NOMO-1 treated with DMSO at 0.1 percent for 48 hours (cell line): ENCODE measurements around the gene SLC22A23.
A peak's percentile ranks its signal among the peaks of the same experiment; 100 is the strongest.

Experiments
- DNase-seq: peaks from one replicate; lab custom pipeline; 2025; ENCODE audit not compliant: unreplicated experiment; lab: John Stamatoyannopoulos, UW

The SLC22A23 gene

DNA sequence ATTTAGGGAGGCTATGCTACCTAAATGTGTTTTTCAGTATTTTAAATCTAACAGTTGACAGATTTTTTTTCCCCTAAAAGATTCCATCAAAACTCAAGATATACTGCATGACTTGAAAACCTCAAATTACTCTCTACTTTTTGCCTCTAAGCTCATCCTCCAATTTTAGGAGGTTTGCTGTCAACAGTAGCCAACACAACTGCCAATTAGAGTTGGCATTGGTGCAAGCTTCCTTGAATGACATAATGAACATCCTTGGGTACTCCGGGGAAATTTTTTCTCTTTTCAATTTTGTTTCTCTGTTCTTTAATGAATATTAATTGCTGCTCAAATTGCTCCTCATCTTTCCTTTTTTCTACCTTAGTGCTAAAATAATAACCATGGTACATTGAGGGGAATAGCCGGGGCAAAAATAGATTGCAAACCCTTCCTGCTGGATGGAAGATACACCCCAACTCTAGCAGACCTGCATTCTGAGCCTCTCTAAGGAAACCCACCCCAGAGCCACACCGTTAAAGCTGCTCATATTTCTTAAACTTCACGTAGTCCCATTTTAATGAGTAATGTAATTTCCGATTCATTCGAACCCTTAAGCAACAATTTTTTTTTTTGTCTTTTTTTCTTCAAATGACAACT lies 34.3 kb downstream of the SLC22A23 start:
- no peak for DNase-seq

DNA sequence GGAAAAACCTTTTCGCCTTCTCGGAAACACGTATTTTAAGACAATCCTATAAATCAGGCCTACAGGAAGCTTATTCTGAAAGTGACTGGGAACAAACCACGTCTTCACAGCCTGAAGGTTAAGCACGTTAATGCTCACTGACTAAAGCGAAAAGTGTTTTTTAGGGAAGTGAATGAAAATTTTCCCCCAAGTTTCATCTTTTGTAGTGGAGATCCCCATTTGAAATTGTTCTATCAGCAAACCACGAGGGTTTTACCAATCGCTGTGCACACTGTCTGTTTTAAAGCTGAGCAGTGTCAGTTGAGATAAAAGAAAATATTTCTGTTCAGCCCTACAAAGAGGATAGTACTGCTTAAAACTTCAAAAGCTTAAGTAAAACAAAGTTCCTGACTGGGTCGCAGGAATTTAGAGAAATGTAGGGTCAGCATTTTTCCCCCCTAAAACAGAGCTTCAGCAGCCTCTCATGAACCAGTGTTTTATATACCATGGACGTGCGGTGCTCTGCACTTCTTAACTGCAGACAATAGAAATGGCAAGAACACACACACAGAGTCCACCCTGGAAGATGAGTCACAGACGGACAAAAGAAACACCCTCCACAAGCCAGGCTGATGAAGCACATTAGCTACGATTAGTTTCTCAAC lies 34.9 kb downstream of the SLC22A23 start:
- DNase-seq: no peak

DNA sequence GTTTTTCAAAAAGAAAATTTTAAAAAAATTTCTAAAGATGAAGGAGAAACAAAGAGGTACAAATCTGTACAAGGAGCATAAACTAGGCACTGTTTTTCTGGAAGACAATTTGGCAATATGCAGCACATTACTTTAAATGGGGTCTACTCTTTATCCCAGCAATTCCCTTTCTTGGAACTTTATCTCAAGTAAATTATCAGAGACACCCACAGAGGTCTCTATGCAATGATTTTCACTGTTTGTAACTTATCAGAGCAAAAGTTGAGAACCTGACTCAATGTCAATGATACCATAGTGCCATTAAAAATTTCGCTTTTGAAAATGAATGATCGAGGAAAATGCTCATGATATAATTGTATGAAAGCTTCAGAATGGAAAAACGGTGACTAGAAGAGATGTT lies 35.7 kb downstream of the SLC22A23 start:
- DNase-seq: no peak

DNA sequence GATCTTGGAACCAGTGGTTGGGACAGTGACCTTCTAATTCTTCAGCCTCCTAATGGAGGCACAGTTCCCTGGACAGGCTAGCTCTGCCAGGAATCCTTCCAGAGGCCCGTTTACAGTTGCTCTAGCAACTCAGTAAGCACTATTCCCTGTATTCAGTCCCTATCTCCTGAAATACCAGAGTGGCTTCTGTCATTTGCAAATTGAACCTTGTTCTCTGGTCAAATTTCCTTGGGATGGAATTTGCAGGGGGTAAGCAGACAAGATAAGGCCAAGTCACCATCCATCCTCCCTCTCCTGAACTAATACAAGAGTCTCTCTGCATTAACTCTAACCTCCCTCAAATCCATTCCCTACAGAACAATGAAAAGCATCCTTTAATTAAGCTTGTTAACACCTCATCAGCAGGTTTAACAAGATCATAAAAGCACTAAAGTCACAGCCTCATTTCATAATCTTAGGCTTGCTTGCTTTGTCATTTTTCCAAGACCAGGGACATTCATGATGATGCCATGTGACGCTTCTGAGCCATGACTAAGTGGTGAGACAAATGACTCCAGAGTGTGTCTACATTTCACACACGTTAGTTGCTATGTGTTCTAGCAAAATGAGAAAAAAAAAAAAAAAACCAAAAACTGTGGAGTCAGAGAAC lies 37.1 kb downstream of the SLC22A23 start:
- no peak for DNase-seq

DNA sequence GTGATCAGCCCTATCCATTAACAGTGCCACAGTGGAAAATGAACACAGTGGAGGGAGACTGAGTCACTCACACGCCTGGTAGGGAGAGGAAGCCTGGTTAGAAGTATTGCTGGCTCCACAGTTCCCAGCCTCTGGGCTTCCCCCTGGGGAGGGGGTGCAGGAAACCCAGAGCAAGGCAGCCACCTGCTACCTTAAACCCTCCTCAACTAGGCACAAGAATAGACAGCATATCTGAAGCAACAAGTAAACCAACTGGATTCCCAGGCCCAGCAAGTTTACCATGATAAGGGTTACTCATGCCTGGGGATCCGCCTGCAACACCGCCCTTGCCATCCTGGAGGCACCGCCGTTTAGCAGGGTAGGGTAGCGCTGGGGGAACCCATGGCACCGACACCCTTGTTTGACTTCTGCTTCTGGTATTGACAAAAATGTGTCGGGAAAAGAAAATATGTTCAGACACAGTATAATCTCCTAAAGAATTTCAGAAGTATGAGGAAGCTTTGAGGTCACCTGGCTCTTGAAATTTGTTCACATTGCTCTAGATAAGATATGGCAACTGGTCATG lies 38.3 kb downstream of the SLC22A23 start:
- no peak for DNase-seq

DNA sequence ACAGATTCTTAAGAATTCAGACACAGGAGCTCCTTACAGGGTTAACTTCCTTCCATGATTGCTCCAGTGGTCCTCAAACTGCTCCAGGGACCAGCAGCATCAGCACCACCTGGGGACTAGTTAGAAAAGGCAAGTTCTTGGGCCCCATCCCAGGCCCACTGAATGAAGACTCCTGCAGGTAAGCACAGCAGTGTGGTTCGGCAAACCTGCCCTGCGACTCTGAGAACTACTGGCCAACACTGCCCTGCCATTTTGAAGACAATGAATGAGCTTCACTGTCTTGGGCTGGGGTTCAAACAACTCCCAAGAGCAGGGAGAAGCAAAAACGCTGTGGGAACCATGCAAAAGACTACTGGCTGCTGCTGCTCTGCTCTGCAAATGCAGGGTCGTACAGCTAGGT lies 39.4 kb downstream of the SLC22A23 start:
- no peak for DNase-seq

DNA sequence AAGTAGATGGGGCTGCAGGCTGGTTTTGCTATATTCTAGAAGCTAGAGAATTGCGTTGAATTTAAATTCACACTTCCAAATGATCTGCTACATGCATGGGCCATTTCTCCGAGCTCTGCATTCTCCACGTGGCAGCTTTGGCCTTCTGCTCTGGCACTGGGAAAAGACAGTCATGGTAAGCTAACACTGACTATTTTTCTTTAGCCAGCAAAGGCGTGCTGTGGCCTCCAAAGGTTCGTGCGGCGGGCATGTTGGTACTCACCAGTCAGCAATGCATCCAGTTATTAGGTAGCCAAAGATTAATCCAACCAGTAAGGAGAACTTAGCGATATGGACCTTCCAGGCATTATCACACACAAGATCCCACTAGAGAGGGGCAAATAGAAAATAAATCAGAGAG lies 41.4 kb downstream of the SLC22A23 start:
- no peak for DNase-seq

DNA sequence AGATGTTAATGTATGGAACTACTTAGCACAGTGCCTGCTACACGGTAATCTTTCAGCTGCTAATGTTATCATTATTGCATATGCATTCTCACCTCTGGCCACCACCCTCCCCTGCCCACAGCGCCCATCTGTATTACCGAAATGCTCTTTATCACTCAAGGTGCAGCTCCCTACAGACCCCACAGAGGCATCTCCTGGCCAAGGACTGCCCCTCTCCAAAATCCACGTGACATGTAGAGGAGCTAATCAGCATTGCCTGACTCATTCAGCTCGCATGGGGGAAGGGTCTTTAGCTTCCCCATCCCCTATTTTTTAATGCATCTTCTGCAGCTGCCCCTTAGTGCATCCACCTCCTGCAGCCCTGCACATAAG lies 41.8 kb downstream of the SLC22A23 start:
- DNase-seq: no peak

DNA sequence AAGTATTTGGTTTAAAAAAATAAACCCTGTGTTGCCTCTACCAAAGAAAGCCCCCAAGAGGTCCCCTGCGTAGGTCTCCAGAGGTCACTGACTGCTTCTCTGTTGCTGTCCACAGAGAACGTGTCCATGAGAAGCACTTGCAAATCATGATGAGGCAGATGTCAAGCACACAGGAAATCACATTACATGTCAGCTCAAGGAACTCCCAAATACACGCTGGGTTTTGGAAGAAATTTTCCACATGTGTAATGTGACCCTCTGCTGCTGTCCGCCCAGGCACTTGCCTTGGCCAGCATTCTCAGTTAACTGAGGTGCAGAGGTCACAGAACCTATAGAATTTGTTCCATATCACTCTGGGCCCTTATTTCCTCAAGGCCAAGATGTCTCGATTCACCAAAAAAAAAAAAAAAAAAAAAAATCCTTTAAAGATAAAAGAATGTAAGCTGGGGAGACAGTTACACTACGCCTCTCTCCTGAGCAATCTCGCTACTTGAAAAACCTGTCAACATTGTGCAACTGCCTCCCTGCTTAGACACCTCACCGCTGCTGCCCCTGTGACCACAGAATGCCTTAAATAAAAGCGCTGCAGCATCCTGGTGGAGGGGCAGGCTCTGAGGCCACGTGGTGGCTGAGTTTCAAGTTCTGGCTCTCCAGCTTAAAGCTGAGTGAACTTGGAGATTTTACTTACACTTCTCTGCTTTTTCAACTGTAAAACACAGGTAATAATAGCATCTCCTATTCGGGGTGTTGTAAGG lies 42.3 kb downstream of the SLC22A23 start:
- no peak for DNase-seq

DNA sequence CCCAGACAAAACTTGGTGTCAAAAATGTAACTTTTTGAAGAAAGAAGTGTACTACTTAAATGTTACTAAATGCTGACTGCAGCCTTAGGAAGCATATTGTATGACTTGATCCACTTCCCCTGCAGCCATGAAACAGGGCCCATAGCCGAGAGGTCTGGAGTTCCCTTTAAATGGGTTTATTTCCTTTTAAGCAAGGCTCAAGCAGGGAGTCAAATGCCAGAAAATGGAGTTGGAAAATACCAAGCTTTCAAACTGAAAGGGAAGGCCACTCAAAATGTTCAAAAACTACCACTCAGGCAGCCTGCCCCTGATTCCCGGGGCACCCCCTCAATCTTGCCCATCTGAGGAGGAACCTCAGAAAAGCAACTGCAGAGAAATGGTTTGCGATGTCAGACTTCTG lies 43.3 kb downstream of the SLC22A23 start:
- no peak for DNase-seq

DNA sequence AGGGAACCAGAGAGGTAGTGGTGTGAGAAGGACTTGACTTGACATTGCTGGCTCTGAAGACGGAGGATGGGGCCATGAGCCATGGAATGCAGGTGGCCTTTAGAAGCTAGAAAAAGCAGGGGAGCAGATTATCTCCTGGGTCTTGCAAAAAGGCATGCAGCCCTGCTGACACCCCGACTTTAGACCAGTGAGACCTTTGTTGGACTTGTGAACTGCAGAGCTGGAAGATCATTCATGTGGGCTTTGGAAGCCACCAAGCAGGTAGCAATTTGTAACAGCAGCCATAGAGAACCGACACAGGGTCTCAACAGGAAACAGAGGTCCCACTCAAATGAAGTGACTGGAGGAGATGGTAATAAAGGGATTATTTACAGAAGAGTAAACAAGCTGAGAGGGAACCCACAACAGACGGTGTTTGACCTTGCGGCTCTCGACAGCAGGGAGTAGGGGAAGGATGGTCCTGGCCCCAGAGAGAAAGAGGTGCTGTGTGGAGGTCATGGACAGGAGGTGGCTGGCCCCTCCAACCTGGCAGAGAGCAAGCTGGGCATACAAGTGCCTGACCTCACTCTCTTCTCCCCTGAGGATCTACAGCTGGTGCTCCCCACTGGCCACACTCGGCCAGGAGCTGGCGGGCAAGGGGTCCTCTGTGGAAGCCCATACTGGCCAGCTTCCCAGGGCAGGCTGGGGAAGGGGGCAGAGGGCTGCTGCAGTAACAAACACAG lies 43.9 kb downstream of the SLC22A23 start:
- no peak for DNase-seq

DNA sequence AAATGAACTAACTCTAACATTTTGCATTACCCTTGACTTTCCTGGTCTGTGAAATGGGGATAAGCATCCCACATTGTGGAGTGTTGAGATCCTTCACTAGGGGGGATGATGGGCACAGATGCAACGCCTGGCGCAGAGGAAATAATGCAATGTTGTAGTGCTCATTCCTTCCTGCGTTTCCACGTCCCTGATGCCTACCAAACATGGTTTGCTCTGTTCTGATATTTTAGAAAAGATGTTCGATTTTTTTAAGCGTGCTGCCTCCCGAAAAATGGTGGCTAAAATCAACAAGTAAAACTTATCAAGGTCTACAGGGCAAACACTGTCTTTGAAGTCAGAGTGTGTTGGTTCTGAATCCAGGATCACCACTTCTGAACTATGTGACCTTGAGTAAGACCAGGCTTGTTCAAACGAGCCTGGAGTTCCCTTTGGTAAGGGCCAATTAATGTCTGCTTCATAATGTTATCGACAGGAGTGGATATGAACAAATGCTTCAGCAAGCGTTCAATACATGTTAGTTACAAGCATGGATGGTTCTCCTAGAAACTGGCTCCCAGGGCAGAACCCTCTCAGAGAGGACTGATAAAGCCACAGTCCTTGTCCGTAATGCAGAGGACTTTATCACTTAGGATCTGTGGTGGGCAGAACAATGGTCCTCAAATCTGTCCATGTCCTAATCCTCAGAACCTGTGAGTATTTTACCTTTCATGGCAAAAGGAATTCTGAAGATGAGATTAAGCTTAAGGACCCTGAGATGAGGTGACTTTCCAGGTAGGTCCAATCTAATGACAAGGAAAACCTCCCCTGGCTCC lies 44.7 kb downstream of the SLC22A23 start:
- no peak for DNase-seq

DNA sequence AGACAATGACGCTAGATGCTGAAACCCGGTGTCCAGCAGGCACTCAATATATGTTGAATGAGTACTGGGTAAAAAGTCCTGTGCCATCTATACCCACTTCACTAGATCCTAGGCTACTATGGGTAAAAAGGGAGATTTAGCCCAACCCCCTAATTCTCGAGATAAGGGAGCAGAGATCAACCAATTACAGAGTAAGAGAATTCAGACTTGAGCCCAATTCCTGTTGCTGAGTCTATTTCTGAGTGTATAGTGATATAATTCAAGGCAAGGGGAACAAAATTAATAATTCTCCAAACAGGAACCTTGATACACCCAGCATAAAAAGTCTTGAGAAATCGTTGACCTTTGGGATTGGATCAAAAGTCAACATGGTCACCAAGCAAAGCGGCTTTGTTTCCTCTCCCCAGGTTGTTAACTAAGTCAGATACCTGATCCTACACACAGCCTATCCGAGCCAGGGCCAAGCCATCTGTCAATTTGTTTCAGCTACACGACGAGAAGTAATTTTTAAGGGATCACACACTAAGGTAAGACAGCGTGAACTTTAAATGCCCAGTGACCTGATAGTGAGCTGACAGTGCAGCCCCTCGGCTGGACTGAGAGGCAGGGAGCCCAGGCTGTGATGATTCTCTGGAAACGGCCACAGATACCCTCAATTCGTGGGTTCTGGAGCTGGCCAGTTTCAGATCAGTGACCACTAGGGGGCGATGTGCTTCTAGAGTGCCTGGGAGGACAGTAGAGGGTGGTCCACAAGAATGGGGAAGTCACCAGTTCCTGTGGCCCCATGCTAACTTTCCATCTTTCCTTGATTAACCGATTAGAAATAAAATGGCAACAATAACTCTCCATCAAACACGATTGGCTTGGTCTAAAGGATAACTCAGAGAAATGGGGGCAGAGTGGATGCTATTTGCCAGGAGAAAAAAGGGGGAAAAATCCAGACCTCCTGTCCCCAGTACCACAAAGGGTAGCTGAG lies 46.2 kb downstream of the SLC22A23 start:
- DNase-seq: peak; percentile 47

DNA sequence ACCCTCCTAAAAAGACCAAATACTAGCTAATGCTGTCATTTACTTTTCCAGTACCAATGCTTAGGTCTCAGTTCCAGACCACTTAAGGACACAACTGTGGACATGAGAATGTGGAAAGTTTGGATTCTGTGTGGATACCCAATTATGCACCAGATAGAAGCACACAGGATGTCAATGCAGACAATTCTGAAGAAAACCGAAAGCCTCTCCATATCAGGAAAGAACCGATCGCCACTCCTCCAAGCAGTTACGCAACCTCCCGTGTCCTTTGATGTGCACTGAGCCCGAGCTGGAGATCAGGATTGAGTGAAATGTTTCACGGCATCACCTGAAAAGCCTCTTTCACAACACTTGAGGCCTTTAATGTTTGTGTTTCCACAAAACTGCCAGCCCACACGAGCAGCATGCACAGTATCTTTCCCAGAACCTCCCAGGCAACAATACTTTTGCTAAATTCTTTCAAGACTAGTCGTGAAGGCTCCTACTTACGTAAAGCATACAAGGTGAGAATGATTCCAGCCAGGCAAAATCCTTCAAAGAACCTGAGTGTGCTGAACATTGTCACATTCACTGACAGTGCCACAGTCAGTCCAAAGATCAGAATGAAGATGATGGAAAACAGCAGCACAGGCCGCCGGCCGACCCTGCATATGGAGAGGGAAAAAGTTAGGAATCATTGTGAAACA lies 47.0 kb downstream of the SLC22A23 start:
- peak; percentile 16 for DNase-seq

DNA sequence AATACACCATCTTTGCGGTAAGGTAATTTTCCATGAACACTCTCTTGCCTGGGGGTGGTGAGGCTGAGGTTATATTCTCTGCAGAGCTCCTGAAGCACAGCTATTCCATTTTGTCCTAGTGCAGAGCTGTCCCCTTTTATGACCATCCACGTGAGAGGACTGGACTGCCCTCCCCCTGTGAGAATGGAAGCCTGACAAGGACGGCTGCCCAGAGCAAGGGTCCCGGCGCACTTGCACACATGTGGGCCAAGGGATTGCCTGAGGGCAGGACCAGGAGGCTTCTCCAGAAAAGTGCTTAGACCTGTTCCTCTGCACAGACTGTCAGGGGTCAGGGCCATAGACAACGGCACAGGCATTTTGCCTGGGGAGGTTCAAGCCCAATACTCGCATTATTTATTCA lies 48.2 kb downstream of the SLC22A23 start:
- no peak for DNase-seq

DNA sequence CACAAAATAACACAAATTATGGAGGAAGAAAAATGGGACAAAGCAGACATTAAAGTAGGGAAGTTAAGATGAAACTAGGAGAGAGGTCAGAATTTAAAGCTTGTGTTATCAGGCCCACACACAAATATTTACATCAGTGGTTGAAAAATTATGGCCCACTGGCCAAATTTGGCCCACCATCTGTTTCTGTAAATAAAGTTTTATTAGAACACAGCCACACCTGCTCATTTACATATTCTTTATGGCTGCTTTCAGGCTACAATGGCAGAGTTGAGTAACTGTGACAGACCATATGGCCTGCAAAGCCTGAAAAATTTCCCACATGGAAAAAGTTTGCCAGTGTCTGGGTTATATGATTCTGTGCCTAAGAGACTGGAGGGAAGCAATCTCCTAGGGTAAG lies 49.0 kb downstream of the SLC22A23 start:
- DNase-seq: no peak

DNA sequence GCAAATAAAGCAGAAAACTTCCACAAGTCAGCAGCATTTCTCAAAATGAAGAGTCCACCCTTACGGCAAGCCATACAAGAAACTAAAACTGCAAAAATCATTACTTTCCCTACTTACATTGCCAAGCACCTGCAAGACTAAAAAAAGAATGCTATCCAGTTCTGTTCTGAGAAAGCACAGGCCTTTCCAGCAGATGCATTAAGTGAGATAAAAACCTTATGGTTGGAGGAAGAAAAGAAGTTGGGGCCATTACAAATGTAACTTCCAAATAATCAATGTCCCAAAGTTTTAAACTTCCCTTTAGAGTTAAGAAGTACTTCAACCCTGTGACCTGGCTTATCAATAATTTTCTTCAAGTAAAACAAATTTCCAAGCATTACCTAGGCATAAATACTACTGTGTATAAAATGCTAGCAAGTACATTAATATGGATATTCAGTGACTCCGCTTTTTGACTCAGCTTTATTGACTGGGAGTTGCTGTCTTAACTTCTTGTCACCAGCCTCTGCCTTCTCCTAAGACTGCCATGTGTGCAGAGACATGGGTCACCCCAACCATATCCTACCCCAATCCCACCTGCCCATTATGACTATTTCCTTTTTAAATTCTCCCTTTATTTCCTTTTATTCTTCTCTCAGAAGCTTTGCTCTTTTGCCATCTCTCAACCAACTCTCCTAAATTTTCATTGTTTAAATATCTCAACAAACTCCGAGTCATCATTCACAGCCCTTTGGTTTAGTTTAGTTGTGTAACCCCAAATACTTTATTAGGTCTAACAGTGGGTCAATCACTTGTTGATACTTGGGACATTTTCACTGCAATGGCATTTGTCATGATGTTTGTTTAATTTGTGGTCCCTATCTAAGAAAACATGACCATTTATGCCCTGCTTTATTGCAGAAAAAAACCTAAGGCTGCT lies 49.7 kb downstream of the SLC22A23 start:
- no peak for DNase-seq
